ENCODE results near the gene SLC51A.

DNA sequence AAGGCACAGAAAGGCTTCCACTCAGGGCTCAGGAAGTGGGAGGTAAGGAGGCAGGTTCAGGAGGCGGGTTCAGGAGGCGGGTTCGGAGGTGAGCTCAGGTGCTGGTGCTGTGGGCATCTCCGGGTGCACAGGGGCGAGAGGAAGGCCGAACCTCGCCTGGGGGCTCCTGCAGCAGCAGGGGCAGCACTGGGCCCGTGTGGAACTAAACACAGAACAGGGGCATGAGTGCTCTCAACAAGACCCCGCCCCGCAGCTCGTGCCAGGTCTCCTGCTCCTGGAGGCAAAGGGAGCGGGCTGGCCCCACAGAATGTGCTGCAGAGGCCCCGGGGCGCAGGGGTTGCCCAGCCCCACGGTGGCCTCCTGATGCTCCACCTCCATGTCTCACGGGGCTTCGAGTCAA, 18.8 kb upstream of the SLC51A start:
- TF ChIP-seq, protein P1, sequence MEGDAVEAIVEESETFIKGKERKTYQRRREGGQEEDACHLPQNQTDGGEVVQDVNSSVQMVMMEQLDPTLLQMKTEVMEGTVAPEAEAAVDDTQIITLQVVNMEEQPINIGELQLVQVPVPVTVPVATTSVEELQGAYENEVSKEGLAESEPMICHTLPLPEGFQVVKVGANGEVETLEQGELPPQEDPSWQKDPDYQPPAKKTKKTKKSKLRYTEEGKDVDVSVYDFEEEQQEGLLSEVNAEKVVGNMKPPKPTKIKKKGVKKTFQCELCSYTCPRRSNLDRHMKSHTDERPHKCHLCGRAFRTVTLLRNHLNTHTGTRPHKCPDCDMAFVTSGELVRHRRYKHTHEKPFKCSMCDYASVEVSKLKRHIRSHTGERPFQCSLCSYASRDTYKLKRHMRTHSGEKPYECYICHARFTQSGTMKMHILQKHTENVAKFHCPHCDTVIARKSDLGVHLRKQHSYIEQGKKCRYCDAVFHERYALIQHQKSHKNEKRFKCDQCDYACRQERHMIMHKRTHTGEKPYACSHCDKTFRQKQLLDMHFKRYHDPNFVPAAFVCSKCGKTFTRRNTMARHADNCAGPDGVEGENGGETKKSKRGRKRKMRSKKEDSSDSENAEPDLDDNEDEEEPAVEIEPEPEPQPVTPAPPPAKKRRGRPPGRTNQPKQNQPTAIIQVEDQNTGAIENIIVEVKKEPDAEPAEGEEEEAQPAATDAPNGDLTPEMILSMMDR (IDR thresholded peaks at IDR 0.05; ENCODE audit: low read length) = no peak
- TF ChIP-seq EZH2 (IDR thresholded peaks at IDR 0.05; ENCODE audit: borderline replicate concordance, low read length) = no peak

Data from OCI-LY1 (cell line).